NCI-H146 treated with DMSO at 0.1 percent for 48 hours (cell line): ENCODE results near the gene GOLGA8R.
"Not testable (repeated sequence)": the region's sequence is repeated elsewhere in the genome, so short reads cannot be mapped to it uniquely, and the experiment has no call there.

Experiments used
- DNase-seq: peaks from one replicate; lab custom pipeline; 2025; ENCODE audit not compliant: unreplicated experiment; lab: John Stamatoyannopoulos, UW

Gene GOLGA8R

GRCh38 chr15:30355043-30355442 is 59.0 kb downstream of the GOLGA8R start:
- not testable (repeated sequence) for DNase-seq
